LNCaP clone FGC (cell line): ENCODE measurements around the gene MMD.

Experiments used
- DNase-seq: peaks from one replicate; pipeline ENCODE4 v3.0.0-alpha.2; 2011; ENCODE audit warnings: low read depth
- H3K4me3 ChIP-seq: 2 replicates; pipeline ENCODE4 v1.5.1; 2011; ENCODE audit warnings: mild to moderate bottlenecking, low read depth, low read length, control low read depth
- CTCF ChIP-seq: IDR thresholded peaks from 2 replicates; pipeline ENCODE4 v1.5.1; 2012; ENCODE audit warnings: mild to moderate bottlenecking; ENCODE audit not compliant: control insufficient read depth, insufficient read depth; ENCODE audit errors: extremely low read depth

The MMD gene

GRCh38 chr17:55388842-55389241, 32.8 kb downstream of the MMD start:
- H3K4me3 ChIP-seq = no peak overlapping the region
- TF ChIP-seq CTCF = no peak
- DNase-seq = no peak

DNA sequence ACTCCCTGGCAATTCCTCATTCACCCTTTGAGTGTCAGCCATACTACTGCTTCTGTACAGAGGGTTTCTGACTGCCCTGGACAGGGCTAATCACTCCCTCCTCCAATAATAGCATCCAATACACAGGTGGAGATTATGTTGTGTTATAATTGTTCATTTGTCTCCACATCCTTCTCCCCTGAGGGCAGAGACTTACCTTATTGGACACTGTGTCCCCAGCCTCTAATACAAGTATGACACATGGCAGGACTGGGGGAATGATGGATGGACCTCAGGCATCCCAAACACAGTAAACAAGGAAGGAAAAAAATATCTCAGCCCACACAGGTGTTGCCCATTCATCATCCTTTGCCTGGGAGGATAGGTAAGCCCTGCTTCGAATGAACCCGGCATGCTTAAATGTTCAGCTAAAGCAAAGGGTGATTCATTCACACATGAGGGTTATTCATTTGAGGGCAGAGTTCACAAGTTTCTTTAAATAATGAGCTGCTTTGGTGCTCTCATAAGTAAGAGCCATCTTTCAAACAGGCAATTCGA, 34.8 kb downstream of the MMD start:
- DNase-seq = no peak
- TF ChIP-seq CTCF = no peak
- no peak overlapping the region for H3K4me3 ChIP-seq

- no peak for TF ChIP-seq CTCF
- no peak overlapping the region for H3K4me3 ChIP-seq
- DNase-seq = no peak
Measured at GRCh38 chr17:55384643-55385232, 36.9 kb downstream of the MMD start.

DNA sequence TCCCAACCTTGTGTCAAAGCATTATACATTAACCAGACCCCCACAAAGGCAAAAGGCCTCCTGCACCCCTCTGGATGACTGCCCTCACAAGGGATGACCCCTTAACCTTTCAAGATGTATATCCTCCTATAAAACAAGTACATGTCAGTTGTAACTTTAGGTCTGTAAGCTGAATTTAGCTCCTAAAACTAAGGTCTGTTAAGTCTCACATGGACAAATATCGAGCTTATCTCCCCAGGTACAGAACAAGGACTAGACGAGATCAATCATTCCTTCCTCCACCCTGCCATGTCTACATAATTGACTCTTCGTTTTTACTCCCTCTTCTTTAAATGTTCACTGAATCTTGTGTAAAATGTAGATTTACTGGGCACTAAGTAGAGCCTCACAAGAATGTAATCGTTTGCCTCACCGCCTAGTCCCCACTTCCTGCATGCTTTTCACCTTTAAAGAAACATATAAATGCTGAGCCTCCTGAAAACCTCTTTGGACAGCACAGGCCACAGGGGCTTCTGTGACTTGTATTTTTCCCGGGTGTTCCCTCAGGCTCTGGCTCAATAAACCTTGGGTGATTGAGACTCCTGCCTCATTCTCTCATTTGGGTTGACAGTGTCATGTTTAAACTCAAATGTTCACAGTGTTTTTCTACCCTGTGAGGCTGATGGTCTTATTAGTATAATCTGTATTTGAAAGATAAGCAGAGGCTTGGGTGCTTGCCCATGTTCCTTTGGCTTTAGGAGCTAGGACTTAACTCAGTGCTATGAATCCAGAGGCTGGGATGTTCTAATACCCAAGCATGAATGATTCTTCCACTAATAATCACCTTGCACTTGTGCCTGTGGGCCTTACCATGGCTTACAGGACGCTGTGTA, 37.6 kb downstream of the MMD start:
- peak; percentile 30 for DNase-seq
- H3K4me3 ChIP-seq = no peak overlapping the region
- TF ChIP-seq CTCF = no peak

DNA sequence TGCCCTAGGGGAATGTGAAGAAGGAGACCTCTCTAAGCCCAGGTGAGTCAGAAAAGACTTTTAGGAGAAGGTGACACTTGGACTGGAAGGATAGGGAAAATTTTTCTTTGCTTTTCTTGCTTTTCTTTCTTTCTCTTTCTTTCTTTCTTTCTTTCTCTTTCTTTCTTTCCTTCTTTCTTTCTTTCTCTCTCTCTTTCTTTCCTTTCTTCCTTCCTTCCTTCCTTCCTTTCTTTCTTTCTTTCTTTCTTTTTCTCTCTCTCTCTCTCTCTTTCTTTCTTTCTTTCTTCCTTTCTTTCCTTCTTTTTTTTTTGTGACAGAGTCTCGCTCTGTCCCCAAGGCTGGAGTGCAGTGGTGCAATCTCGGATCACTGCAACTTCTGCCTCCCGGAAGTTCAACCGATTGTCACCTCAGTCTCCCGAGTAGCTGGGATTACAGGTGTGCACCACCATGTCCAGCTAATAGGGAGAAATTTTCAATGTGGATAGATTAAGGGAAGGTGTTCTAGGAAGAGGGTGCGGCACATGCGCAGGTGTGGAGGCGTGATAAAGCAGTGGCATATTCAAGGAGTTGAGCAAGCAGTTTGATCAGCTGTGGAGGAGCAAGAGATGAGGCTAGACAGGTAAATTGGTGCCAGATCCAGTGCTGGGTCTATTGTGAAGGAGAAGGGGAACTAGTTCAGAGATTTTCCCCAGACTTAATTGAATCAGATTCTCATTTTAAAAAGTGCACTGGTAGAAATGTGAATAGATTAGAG, 40.4 kb downstream of the MMD start:
- no peak for DNase-seq
- TF ChIP-seq CTCF = no peak
- H3K4me3 ChIP-seq = no peak overlapping the region

DNA sequence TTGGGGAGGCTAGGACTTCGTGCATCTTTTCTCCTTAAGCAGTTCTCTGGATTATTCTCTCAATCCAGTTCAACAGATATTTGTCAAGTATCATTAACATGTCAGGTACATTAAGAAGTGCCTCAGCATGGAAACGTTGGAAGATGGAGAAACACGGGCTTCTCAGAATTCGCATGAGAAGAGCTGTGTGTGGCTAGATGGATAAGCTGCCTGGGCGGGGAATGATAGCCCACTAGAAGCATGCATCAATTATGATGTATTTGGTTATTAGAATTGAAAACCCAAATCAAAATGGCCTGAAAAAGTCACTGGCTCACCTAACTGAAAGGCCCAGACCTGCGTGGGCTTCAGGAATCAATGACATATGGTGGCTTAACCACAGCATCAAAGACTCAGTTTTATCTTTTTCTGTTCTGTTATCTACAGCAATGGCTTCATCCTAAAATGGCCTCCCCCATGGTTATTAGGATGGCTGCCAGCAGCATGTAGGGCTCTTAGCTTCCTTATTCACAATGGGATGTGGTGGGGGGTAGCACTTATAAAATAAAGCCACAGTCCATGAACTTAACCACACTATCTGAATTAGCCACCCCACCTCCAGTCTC, 43.9 kb downstream of the MMD start:
- no peak for DNase-seq
- no peak overlapping the region for H3K4me3 ChIP-seq
- TF ChIP-seq CTCF = no peak
